ENCODE results near the gene C1QTNF1. TPM values are rescaled to one million over a fixed set of nuclear protein-coding genes. Genes with fewer than 3 reads are reported as not detected.

Gene C1QTNF1
- total and polyA plus RNA-seq, 8 donors: 5.3 to 31.2 (median 8.4) TPM

DNA sequence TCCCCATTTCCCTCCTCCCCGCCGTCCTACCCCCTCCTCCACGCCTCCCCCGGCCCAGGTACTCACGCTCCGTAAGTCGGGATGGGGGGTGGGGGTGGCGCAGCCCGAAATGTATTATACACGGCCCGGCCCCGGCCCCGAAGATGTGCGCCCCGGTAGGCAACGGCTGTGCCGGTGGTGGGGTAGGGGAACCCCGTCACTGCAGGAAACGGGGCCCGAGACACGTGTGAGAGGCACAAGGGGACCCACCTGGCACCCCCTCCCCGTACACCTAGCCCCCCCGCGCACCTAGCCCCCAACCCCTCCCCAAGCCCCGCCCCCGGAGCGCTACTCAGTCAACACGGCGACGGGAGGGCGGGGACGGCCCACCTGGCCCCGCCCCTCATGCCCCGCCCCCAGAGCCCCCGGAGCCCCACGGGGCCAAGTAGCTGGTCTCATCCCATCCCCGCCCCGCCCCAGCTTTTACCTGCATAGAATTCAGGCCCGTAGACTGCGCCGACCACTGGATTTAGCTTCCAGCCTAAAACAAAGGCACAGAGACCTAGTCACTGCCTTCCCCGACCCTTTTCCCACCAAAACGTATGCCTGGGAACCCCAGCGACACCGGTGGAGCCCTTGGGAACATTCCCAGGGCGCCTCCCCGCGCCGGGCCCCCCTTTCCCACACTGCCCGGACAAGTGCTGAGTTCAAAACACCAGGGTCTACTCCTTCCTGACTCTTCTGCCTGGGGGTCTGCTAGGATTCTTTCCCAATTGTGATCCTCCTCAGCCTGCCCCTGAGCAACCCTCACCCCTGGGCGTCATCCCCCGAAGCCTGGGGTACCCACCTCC is 73.5 kb downstream of the C1QTNF1 start:
- ATAC-seq: no peak
- no peaks in the 10 kb centered on the region for H3K4me1 ChIP-seq
- no peak for TF ChIP-seq CTCF (IDR thresholded peaks at IDR 0.05)
- H3K27me3 ChIP-seq: peaks cover 0 to 5% (median 0%) of the 10 kb centered on the region in 4 donors
- FAIRE-seq: no peak
- 9 to 14% methylated on average over 38 to 52 of the region's 52 CpGs for WGBS, 2 donors
- intact Hi-C loops (cut with DNase I): no loop called here
- no peak overlapping the region for H3K27ac ChIP-seq
- no peaks in the 10 kb centered on the region for H3K9me3 ChIP-seq
- H3K36me3 ChIP-seq: no peaks in the 10 kb centered on the region
- no peak for DNase-seq
- no peak overlapping the region for H3K4me3 ChIP-seq

- Histone ChIP-seq H3K27me3 (peaks cover 0 to 8% (median 0%) of the 10 kb centered on the region in 4 donors), H3K4me3 (no peak overlapping the region), H3K27ac (no peak overlapping the region), H3K9me3 (no peaks in the 10 kb centered on the region), H3K4me1 (no peaks in the 10 kb centered on the region), H3K36me3 (no peaks in the 10 kb centered on the region)
- no peak for ATAC-seq
- intact Hi-C loops (cut with DNase I): no loop called here
- no peak for DNase-seq
- FAIRE-seq: no peak
- WGBS, 2 donors: 19 to 27% methylated on average over 16 of the region's 16 CpGs
- TF ChIP-seq CTCF (IDR thresholded peaks at IDR 0.05): no peak
These were observed 74.4 kb downstream of the C1QTNF1 start for GRCh38 chr17:79098282-79098867.

Other genes with a start within 250 kb of the C1QTNF1 start
- 10 to 100 TPM; 18.3 to 34.4 (median 21.3) TPM for gene CYTH1, start 241.9 kb upstream of the C1QTNF1 start, total RNA-seq
- 10 to 100 TPM; 25.0 to 28.9 TPM for gene CYTH1, start 241.9 kb upstream of the C1QTNF1 start, polyA plus RNA-seq
- 10 to 100 TPM; 31.2 to 58.3 (median 35.8) TPM for gene USP36, start 183.4 kb upstream of the C1QTNF1 start, total RNA-seq
- 10 to 100 TPM; 33.1 to 41.8 TPM for gene USP36, start 183.4 kb upstream of the C1QTNF1 start, polyA plus RNA-seq
- 1 to 10 TPM in 5 of 6 donors, under 1 TPM in 1; 0.87 to 5.1 (median 2.7) TPM for gene CEP295NL, start 121.0 kb upstream of the C1QTNF1 start, total RNA-seq
- gene CEP295NL, start 121.0 kb upstream of the C1QTNF1 start, polyA plus RNA-seq: 1 to 10 TPM in 1 of 2 donors, under 1 TPM in 1; 0.21 to 4.1 TPM
- gene TIMP2, start 98.8 kb upstream of the C1QTNF1 start, total RNA-seq: 100 to 1,000 TPM in 1 of 6 donors, 10 to 100 TPM in 5; 39.9 to 128 (median 57.6) TPM
- gene TIMP2, start 98.8 kb upstream of the C1QTNF1 start, polyA plus RNA-seq: 10 to 100 TPM; 22.2 to 42.7 TPM
- 100 to 1,000 TPM in 2 of 6 donors, 10 to 100 TPM in 4; 35.3 to 169 (median 71.4) TPM for gene LGALS3BP, start 44.2 kb upstream of the C1QTNF1 start, total RNA-seq
- 100 to 1,000 TPM in 1 of 2 donors, 10 to 100 TPM in 1; 80.1 to 102 TPM for gene LGALS3BP, start 44.2 kb upstream of the C1QTNF1 start, polyA plus RNA-seq
- 10 to 100 TPM; 20.7 to 45.0 (median 29.3) TPM for gene CANT1, start 14.4 kb upstream of the C1QTNF1 start, total RNA-seq
- gene CANT1, start 14.4 kb upstream of the C1QTNF1 start, polyA plus RNA-seq: 10 to 100 TPM in 1 of 2 donors, 1 to 10 TPM in 1; 7.4 to 10.7 TPM
- 10 to 100 TPM; 13.9 to 42.1 (median 20.2) TPM for gene ENGASE, start 50.7 kb downstream of the C1QTNF1 start, total RNA-seq
- 10 to 100 TPM; 34.3 to 86.5 TPM for gene ENGASE, start 50.7 kb downstream of the C1QTNF1 start, polyA plus RNA-seq